IPS DF 4.7 (cell line): ENCODE data around the gene ZNF436.
"Not testable (repeated sequence)": the region's sequence is repeated elsewhere in the genome, so short reads cannot be mapped to it uniquely, and the experiment has no call there.

Experiments used
- DNase-seq: peaks from one replicate; pipeline ENCODE4 v3.0.0-alpha.2; 2013; ENCODE audit warnings: low spot score; ENCODE audit errors: extremely low read depth

The ZNF436 gene

GRCh38 chr1:23322770-23323169 lies 46.9 kb downstream of the ZNF436 start:
- no peak for DNase-seq

GRCh38 chr1:23310280-23310679 lies 59.4 kb downstream of the ZNF436 start:
- DNase-seq, result not testable (repeated sequence)
